OCI-LY1 (cell line): ENCODE results near the gene PSMD4.

Experiments
- H2AFZ ChIP-seq: fragments of 200-600 bp; sonication (generic), shearing (Covaris generic); 2 replicates; pipeline ENCODE4 v1.6.0; 2014; ENCODE audit warnings: antibody characterized with exemption, mild to moderate bottlenecking, low read length
- H3F3A ChIP-seq: fragments of 200-600 bp; sonication (generic), shearing (Covaris generic); 2 replicates; pipeline ENCODE4 v1.6.0; 2014; ENCODE audit warnings: mild to moderate bottlenecking, antibody characterized with exemption, low read length, moderate library complexity; ENCODE audit not compliant: insufficient read depth
- H3K27ac ChIP-seq: fragments of 200-600 bp; sonication (generic); 2 replicates; pipeline ENCODE4 v1.5.1; 2014; ENCODE audit warnings: low read length, mixed run types, mild to moderate bottlenecking, low read depth; ENCODE audit not compliant: poor library complexity, severe bottlenecking
- H3K27me3 ChIP-seq: fragments of 200-600 bp; sonication (generic); 2 replicates; pipeline ENCODE4 v1.6.0; 2014; ENCODE audit warnings: antibody characterized with exemption, mild to moderate bottlenecking, low read length, moderate library complexity; ENCODE audit not compliant: insufficient read depth
- H3K36me3 ChIP-seq: fragments of 200-600 bp; sonication (generic); 2 replicates; pipeline ENCODE4 v1.6.1; 2014; ENCODE audit warnings: mild to moderate bottlenecking, antibody characterized with exemption, low read length, moderate library complexity, mixed read lengths; ENCODE audit not compliant: insufficient read depth
- H3K4me1 ChIP-seq: fragments of 200-600 bp; sonication (generic); 2 replicates; pipeline ENCODE4 v1.5.1; 2014; ENCODE audit warnings: mild to moderate bottlenecking, low read length, moderate library complexity; ENCODE audit not compliant: insufficient read depth, severe bottlenecking
- H3K4me2 ChIP-seq: fragments of 200-600 bp; sonication (generic), shearing (Covaris generic); 2 replicates; pipeline ENCODE4 v1.6.1; 2014; ENCODE audit warnings: low read length
- H3K4me3 ChIP-seq: fragments of 200-600 bp; sonication (generic); 2 replicates; pipeline ENCODE4 v1.5.1; 2014; ENCODE audit warnings: low read length, low read depth, mild to moderate bottlenecking, mixed read lengths; ENCODE audit not compliant: poor library complexity, severe bottlenecking
- H3K79me2 ChIP-seq: fragments of 200-600 bp; shearing (Covaris generic); 2 replicates; pipeline ENCODE4 v1.6.1; 2016; ENCODE audit warnings: mixed run types, low read length, mixed read lengths; ENCODE audit not compliant: insufficient read depth
- H3K9ac ChIP-seq: fragments of 200-600 bp; sonication (generic), shearing (Covaris generic); 2 replicates; pipeline ENCODE4 v1.6.1; 2014; ENCODE audit warnings: mild to moderate bottlenecking, low read length, mixed read lengths
- H3K9me2 ChIP-seq: fragments of 200-600 bp; sonication (generic), shearing (Covaris generic); 2 replicates; pipeline ENCODE4 v1.6.1; 2014; ENCODE audit warnings: low read depth, mild to moderate bottlenecking, low read length, mixed read lengths
- H3K9me3 ChIP-seq: fragments of 200-600 bp; shearing (Covaris generic); 2 replicates; pipeline ENCODE4 v1.6.1; 2014; ENCODE audit warnings: low read length, mixed read lengths
- H4K20me1 ChIP-seq: fragments of 200-600 bp; sonication (generic), shearing (Covaris generic); 2 replicates; pipeline ENCODE4 v1.6.0; 2016; ENCODE audit warnings: mild to moderate bottlenecking, low read length; ENCODE audit not compliant: insufficient read depth
- EZH2 ChIP-seq: fragments of 200-600 bp; sonication (generic), shearing (Covaris generic); IDR thresholded peaks from 2 replicates; pipeline ENCODE4 v1.8.0; 2017; ENCODE audit warnings: borderline replicate concordance, mixed run types, mild to moderate bottlenecking, antibody characterized with exemption, low read length, moderate library complexity, mixed read lengths
- TF ChIP-seq, protein P1 (sequence below): fragments of 200-600 bp; sonication (generic), shearing (Covaris generic); IDR thresholded peaks from 2 replicates; pipeline ENCODE4 v1.5.1; 2017; ENCODE audit warnings: mild to moderate bottlenecking, antibody characterized with exemption, low read length, moderate library complexity, mixed read lengths

The PSMD4 gene

DNA sequence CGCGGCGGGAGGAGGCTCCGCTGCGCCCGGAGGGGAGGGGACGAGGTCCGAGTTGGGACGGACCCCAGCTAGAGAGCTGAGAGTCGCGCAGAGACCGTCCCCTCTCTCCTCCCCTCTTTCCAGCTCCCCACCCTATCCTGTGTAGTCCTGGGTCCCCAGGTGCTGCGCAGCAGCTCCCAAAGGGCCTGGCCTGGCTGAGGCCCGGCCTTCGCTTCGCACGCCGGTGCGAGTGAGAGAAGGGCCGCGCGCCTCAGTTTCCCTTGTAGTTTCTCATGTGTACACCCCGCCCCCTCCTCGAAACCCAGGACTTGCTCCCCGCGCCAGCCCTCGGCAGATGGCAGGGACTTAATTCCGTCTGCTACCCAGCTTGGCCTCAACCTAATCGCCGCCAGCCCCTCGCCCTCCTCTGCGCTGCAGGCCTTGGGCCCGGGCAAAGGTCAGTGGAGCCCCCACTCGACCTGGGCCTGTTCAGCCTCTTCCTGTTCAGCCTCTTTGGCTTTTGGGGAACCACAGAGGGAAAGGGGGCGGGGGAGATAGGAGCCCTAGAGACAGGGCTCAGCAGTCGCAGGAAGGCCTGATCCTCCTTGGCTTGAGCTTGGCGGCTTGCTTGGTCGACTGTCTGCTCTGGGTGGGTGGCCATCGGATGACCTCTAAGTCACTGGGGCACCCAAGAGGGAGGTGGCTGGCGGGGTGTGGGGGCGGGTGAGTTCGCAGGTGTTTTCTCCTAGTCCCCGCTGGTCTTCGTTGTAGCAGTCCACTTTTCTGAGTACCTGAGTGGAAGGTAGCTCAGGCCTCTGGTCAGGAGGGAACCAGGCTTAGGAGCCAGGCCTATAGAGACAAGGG lies 28.6 kb downstream of the PSMD4 start:
- Histone ChIP-seq H3K36me3 (peaks cover 23% of the 10 kb centered on the region), H3K79me2 (no peaks in the 10 kb centered on the region), H3K27me3 (no peaks in the 10 kb centered on the region), H4K20me1 (no peaks in the 10 kb centered on the region), H3K27ac (peak overlapping the region; percentile 52), H3F3A (no peaks in the 10 kb centered on the region), H3K4me3 (peak overlapping the region; percentile 82), H3K4me2 (peak overlapping the region; percentile 98), H3K9me3 (no peaks in the 10 kb centered on the region), H3K9me2 (no peaks in the 10 kb centered on the region), H3K4me1 (peaks cover 24% of the 10 kb centered on the region), H2AFZ (no peak overlapping the region), H3K9ac (peak overlapping the region; percentile 86)
- no peak for TF ChIP-seq EZH2
- TF ChIP-seq, protein P1, sequence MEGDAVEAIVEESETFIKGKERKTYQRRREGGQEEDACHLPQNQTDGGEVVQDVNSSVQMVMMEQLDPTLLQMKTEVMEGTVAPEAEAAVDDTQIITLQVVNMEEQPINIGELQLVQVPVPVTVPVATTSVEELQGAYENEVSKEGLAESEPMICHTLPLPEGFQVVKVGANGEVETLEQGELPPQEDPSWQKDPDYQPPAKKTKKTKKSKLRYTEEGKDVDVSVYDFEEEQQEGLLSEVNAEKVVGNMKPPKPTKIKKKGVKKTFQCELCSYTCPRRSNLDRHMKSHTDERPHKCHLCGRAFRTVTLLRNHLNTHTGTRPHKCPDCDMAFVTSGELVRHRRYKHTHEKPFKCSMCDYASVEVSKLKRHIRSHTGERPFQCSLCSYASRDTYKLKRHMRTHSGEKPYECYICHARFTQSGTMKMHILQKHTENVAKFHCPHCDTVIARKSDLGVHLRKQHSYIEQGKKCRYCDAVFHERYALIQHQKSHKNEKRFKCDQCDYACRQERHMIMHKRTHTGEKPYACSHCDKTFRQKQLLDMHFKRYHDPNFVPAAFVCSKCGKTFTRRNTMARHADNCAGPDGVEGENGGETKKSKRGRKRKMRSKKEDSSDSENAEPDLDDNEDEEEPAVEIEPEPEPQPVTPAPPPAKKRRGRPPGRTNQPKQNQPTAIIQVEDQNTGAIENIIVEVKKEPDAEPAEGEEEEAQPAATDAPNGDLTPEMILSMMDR, result no peak

DNA sequence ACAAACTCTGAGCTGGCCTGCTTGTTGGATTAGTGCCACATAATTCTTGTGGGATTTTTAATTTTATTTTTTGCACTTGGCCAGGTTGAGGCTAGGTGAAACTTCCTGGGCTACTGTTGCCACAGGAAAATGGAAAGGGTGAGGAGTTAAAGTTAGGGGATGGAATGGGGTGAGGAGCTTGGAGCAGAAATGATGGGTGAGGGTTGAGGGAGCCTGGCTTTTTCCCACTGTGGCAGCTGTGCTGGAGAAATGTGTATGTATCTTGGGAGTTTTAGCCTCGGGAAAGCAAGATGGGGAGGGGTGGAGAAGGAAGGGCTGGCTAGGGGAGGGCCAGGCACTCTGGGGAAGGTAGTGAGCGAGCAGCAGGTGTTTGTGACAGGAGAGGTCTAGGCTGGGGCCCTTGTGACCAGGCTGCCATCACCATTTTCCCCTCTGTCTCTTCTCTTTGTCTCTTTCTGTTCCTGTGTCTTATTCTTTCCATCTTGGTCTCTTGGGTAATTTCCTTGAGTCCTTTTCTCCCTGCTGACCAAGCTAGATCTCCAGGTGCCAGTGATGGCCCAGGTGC lies 29.6 kb downstream of the PSMD4 start:
- Histone ChIP-seq H3K27me3 (no peaks in the 10 kb centered on the region), H4K20me1 (no peaks in the 10 kb centered on the region), H3K9me3 (no peaks in the 10 kb centered on the region), H3K4me1 (peaks cover 24% of the 10 kb centered on the region), H3K9me2 (no peaks in the 10 kb centered on the region), H3K4me3 (peak overlapping the region; percentile 82), H3K4me2 (peak overlapping the region; percentile 98), H2AFZ (no peak overlapping the region), H3F3A (no peaks in the 10 kb centered on the region), H3K79me2 (no peaks in the 10 kb centered on the region), H3K36me3 (peaks cover 33% of the 10 kb centered on the region), H3K27ac (peak overlapping the region; percentile 52), H3K9ac (peak overlapping the region; percentile 86; the same call in 1 of the 2 replicates)
- TF ChIP-seq EZH2, result no peak
- TF ChIP-seq, protein P1, result no peak

DNA sequence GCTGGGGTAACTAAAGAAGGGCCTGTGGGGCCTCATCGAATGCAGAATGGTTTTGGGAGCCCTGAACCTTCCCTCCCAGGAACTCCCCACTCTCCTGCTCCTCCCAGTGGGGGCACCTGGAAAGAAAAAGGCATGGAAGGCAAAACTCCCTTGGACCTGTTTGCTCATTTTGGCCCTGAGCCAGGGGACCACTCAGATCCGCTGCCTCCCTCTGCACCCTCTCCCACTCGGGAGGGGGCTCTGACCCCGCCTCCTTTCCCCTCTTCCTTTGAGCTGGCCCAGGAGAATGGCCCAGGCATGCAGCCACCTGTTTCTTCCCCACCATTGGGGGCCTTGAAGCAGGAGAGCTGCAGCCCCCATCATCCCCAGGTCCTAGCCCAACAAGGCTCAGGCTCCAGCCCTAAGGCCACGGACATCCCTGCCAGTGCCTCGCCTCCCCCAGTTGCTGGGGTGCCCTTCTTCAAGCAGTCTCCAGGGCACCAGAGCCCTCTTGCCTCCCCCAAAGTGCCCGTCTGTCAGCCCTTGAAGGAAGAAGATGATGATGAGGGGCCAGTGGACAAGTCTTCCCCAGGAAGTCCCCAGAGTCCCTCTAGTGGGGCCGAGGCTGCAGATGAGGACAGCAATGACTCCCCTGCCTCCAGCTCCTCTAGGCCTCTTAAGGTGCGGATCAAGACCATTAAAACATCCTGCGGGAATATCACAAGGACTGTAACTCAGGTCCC lies 32.2 kb downstream of the PSMD4 start:
- H3K4me2 ChIP-seq, result no peak overlapping the region
- H2AFZ ChIP-seq, result no peak overlapping the region
- H3K9me3 ChIP-seq, result no peaks in the 10 kb centered on the region
- no peaks in the 10 kb centered on the region for H3K79me2 ChIP-seq
- peaks cover 19% of the 10 kb centered on the region for H3K4me1 ChIP-seq
- no peak overlapping the region for H3K9ac ChIP-seq
- TF ChIP-seq, protein P1, result no peak
- TF ChIP-seq EZH2, result no peak
- no peaks in the 10 kb centered on the region for H4K20me1 ChIP-seq
- no peaks in the 10 kb centered on the region for H3K27me3 ChIP-seq
- H3K9me2 ChIP-seq, result no peaks in the 10 kb centered on the region
- no peaks in the 10 kb centered on the region for H3F3A ChIP-seq
- peaks cover 56% of the 10 kb centered on the region for H3K36me3 ChIP-seq
- no peak overlapping the region for H3K27ac ChIP-seq
- H3K4me3 ChIP-seq, result no peak overlapping the region
